ENCODE results near the gene CFAP141. TPM values are rescaled to one million over a fixed set of nuclear protein-coding genes. Genes with fewer than 3 reads are reported as not detected.

Gene CFAP141
- total and polyA plus RNA-seq, 2 of the 13 experiments (the other 11 are each of a cell fraction or from before 2014, with no cell fraction given), result not detected

- TF ChIP-seq POLR2A (IDR thresholded peaks at IDR 0.05; ENCODE audit: insufficient read depth in 1 of 2, low read depth in 2 of 2, low read length in 2 of 2), result peak; percentile 81 to 87
- TF ChIP-seq, protein P1, sequence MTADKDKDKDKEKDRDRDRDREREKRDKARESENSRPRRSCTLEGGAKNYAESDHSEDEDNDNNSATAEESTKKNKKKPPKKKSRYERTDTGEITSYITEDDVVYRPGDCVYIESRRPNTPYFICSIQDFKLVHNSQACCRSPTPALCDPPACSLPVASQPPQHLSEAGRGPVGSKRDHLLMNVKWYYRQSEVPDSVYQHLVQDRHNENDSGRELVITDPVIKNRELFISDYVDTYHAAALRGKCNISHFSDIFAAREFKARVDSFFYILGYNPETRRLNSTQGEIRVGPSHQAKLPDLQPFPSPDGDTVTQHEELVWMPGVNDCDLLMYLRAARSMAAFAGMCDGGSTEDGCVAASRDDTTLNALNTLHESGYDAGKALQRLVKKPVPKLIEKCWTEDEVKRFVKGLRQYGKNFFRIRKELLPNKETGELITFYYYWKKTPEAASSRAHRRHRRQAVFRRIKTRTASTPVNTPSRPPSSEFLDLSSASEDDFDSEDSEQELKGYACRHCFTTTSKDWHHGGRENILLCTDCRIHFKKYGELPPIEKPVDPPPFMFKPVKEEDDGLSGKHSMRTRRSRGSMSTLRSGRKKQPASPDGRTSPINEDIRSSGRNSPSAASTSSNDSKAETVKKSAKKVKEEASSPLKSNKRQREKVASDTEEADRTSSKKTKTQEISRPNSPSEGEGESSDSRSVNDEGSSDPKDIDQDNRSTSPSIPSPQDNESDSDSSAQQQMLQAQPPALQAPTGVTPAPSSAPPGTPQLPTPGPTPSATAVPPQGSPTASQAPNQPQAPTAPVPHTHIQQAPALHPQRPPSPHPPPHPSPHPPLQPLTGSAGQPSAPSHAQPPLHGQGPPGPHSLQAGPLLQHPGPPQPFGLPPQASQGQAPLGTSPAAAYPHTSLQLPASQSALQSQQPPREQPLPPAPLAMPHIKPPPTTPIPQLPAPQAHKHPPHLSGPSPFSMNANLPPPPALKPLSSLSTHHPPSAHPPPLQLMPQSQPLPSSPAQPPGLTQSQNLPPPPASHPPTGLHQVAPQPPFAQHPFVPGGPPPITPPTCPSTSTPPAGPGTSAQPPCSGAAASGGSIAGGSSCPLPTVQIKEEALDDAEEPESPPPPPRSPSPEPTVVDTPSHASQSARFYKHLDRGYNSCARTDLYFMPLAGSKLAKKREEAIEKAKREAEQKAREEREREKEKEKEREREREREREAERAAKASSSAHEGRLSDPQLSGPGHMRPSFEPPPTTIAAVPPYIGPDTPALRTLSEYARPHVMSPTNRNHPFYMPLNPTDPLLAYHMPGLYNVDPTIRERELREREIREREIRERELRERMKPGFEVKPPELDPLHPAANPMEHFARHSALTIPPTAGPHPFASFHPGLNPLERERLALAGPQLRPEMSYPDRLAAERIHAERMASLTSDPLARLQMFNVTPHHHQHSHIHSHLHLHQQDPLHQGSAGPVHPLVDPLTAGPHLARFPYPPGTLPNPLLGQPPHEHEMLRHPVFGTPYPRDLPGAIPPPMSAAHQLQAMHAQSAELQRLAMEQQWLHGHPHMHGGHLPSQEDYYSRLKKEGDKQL (CRISPR knock-in tag; IDR thresholded peaks at IDR 0.05; ENCODE audit: low read depth), result no peak
- TF ChIP-seq ZNF550 (CRISPR knock-in tag; IDR thresholded peaks at IDR 0.05; ENCODE audit: borderline replicate concordance), result no peak; the same call in 1 of the 2 replicates
- TF ChIP-seq, protein P2, sequence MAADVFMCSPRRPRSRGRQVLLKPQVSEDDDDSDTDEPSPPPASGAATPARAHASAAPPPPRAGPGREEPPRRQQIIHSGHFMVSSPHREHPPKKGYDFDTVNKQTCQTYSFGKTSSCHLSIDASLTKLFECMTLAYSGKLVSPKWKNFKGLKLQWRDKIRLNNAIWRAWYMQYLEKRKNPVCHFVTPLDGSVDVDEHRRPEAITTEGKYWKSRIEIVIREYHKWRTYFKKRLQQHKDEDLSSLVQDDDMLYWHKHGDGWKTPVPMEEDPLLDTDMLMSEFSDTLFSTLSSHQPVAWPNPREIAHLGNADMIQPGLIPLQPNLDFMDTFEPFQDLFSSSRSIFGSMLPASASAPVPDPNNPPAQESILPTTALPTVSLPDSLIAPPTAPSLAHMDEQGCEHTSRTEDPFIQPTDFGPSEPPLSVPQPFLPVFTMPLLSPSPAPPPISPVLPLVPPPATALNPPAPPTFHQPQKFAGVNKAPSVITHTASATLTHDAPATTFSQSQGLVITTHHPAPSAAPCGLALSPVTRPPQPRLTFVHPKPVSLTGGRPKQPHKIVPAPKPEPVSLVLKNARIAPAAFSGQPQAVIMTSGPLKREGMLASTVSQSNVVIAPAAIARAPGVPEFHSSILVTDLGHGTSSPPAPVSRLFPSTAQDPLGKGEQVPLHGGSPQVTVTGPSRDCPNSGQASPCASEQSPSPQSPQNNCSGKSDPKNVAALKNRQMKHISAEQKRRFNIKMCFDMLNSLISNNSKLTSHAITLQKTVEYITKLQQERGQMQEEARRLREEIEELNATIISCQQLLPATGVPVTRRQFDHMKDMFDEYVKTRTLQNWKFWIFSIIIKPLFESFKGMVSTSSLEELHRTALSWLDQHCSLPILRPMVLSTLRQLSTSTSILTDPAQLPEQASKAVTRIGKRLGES (CRISPR knock-in tag; IDR thresholded peaks at IDR 0.05; ENCODE audit: borderline replicate concordance), result no peak
- TF ChIP-seq IKZF4 (CRISPR knock-in tag; IDR thresholded peaks at IDR 0.05; ENCODE audit: borderline replicate concordance, low read depth, not compliant biosample characterization), result peak; percentile 88
- TF ChIP-seq ZNF101 (CRISPR knock-in tag; IDR thresholded peaks at IDR 0.05; ENCODE audit: borderline replicate concordance, low read depth), result no peak
- 0 out of 2 replicates have a peak, but pooled peaks have one; percentile 50 for TF ChIP-seq REXO4 (CRISPR knock-in tag; IDR thresholded peaks at IDR 0.05; ENCODE audit: borderline replicate concordance)
- TF ChIP-seq, protein P3, sequence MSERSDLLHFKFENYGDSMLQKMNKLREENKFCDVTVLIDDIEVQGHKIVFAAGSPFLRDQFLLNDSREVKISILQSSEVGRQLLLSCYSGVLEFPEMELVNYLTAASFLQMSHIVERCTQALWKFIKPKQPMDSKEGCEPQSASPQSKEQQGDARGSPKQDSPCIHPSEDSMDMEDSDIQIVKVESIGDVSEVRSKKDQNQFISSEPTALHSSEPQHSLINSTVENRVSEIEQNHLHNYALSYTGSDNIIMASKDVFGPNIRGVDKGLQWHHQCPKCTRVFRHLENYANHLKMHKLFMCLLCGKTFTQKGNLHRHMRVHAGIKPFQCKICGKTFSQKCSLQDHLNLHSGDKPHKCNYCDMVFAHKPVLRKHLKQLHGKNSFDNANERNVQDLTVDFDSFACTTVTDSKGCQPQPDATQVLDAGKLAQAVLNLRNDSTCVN (CRISPR knock-in tag; IDR thresholded peaks at IDR 0.05; ENCODE audit: borderline replicate concordance), result peak; percentile 80
- no peak for TF ChIP-seq ZBTB8A (CRISPR knock-in tag; IDR thresholded peaks at IDR 0.05; ENCODE audit: borderline replicate concordance, low read depth)
- TF ChIP-seq ZFP36L2 (CRISPR knock-in tag; IDR thresholded peaks at IDR 0.05), result no peak
- TF ChIP-seq NR1H2 (CRISPR knock-in tag; IDR thresholded peaks at IDR 0.05; ENCODE audit: borderline replicate concordance, low read depth), result 0 out of 2 replicates have a peak, but pooled peaks have one; percentile 73
- TF ChIP-seq ZNF7 (CRISPR knock-in tag; IDR thresholded peaks at IDR 0.05), result no peak; the same call in 1 of the 2 replicates
- TF ChIP-seq HCFC1 (IDR thresholded peaks at IDR 0.05; ENCODE audit: low read depth, low read length), result peak; percentile 52
- no peak for TF ChIP-seq NCOA5 (CRISPR knock-in tag; IDR thresholded peaks at IDR 0.05)
- TF ChIP-seq ZNF460 (CRISPR knock-in tag; IDR thresholded peaks at IDR 0.05; ENCODE audit: borderline replicate concordance), result no peak
- peak; percentile 67; the same call in 1 of the 2 replicates for TF ChIP-seq SRY (CRISPR knock-in tag; IDR thresholded peaks at IDR 0.05)
- no peak for TF ChIP-seq TCF7L2 (IDR thresholded peaks at IDR 0.05; ENCODE audit: low read depth, low read length)
- TF ChIP-seq JUN (CRISPR knock-in tag; IDR thresholded peaks at IDR 0.05), result no peak
- peak; percentile 70 for TF ChIP-seq ZNF883 (CRISPR knock-in tag; IDR thresholded peaks at IDR 0.05; ENCODE audit: not compliant biosample characterization)
- peak; percentile 95 for TF ChIP-seq DR1 (CRISPR knock-in tag; IDR thresholded peaks at IDR 0.05)
Measured at GRCh38 chr1:154183046-154183915, 22.9 kb downstream of the CFAP141 start (continued).

All from HepG2 (cell line).